ENCODE results near the gene SUMO3. TPM values are rescaled to one million over a fixed set of nuclear protein-coding genes. Genes with fewer than 3 reads are reported as not detected.

SUMO3 gene
- total and polyA plus RNA-seq, 2 donors (not counting 1 experiment from before 2014, with no cell fraction given), result 96.3 to 190 TPM

DNA sequence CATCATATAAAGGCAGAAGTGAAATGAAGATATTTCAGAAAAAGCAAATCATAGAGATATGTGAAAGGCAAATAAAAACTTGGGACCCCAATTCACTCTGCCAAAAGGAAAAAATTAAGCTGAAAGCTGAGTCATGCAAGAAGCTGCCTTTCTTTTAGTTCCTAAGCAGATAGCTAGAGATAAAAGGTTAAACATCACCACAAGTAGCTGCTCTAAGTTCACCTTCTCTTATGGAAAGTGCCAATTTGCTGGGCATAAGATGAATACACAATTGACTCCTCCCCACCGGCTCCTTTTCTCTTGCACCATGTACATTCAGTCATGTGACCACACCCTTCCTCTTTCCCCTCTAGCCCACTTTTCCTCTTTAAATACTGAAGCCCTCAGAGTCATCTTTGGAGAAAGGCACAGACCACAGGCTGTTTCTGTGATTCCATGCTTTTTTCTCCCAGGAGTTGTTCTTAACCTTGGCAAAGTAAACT lies 5.4 kb upstream of the SUMO3 start:
- Histone ChIP-seq H3K27me3 (ENCODE audit: control insufficient read depth, insufficient read depth, low read length) (peaks cover 2% of the 10 kb centered on the region), H3K4me1 (ENCODE audit: control insufficient read depth, extremely low read depth, insufficient read depth, low read length) (no peaks in the 10 kb centered on the region), H2AFZ (ENCODE audit: low read length) (no peak overlapping the region), H3K27ac (ENCODE audit: insufficient read depth, low read length) (no peak overlapping the region), H3K9ac (ENCODE audit: insufficient read depth, low read length) (no peak overlapping the region), H3K36me3 (ENCODE audit: control insufficient read depth, insufficient read depth, low read length) (no peaks in the 10 kb centered on the region), H4K20me1 (ENCODE audit: control insufficient read depth, extremely low read depth, insufficient read depth, low read length) (no peaks in the 10 kb centered on the region), H3K9me3 (ENCODE audit: control insufficient read depth, insufficient read depth, low read depth, low read length) (no peaks in the 10 kb centered on the region), H3K4me3 (replicated peaks in 1 of 4; ENCODE audit: control extremely low read depth in 1 of 4, insufficient read depth in 1 of 4, low read depth in 3 of 4, low read length in 4 of 4) (no peak overlapping the region), H3K4me2 (ENCODE audit: extremely low read depth, insufficient read depth, low read length) (no peak overlapping the region), H3K79me2 (ENCODE audit: control insufficient read depth, insufficient read depth, low read length) (no peaks in the 10 kb centered on the region)
- no peak for DNase-seq (ENCODE audit: low read depth in 2 of 2)
- no peak for TF ChIP-seq EZH2 (IDR thresholded peaks at IDR 0.05; ENCODE audit: low read length, missing control alignments)
- TF ChIP-seq, protein P1, sequence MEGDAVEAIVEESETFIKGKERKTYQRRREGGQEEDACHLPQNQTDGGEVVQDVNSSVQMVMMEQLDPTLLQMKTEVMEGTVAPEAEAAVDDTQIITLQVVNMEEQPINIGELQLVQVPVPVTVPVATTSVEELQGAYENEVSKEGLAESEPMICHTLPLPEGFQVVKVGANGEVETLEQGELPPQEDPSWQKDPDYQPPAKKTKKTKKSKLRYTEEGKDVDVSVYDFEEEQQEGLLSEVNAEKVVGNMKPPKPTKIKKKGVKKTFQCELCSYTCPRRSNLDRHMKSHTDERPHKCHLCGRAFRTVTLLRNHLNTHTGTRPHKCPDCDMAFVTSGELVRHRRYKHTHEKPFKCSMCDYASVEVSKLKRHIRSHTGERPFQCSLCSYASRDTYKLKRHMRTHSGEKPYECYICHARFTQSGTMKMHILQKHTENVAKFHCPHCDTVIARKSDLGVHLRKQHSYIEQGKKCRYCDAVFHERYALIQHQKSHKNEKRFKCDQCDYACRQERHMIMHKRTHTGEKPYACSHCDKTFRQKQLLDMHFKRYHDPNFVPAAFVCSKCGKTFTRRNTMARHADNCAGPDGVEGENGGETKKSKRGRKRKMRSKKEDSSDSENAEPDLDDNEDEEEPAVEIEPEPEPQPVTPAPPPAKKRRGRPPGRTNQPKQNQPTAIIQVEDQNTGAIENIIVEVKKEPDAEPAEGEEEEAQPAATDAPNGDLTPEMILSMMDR (conservative IDR thresholded peaks at IDR 0.05 in 1 of 2, IDR thresholded peaks at IDR 0.05 in 1 of 2; ENCODE audit: low read depth in 1 of 2, low read length in 2 of 2), result no peak

DNA sequence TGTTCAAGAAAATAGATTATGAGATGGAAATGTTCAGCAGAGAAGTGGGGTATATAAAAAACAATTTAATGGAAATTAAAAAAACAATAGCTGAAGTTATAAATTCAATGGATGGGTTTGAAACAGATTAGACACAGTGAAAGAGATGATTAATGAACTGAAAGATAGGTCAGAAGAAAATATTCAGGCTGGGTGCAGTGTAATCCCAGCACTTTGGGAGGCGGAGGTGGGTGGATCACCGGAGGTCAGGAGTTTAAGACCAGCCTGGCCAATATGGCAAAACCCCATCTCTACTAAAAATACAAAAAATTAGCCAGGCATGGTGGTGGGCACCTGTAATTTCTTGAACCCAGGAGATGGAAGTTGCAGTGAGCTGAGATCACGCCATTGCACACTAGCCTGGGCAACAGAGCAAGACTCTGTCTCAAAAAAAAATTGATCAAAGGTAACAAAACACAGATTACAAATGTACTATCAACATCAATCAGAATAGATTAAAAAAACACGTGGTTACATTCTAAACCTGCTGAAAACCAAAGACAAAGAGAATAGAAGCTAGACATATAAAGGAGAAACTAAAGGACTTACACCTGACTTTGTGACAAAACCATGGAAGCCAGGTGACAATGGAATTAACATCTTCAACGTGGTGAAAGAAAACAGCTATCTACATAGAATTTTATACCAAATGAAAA lies 4.8 kb upstream of the SUMO3 start:
- no peak for DNase-seq (ENCODE audit: low read depth in 2 of 2)
- Histone ChIP-seq H3K4me1 (ENCODE audit: control insufficient read depth, extremely low read depth, insufficient read depth, low read length) (no peaks in the 10 kb centered on the region), H3K27me3 (ENCODE audit: control insufficient read depth, insufficient read depth, low read length) (peaks cover 2% of the 10 kb centered on the region), H3K36me3 (ENCODE audit: control insufficient read depth, insufficient read depth, low read length) (no peaks in the 10 kb centered on the region), H3K4me2 (ENCODE audit: extremely low read depth, insufficient read depth, low read length) (no peak overlapping the region), H2AFZ (ENCODE audit: low read length) (no peak overlapping the region), H3K79me2 (ENCODE audit: control insufficient read depth, insufficient read depth, low read length) (no peaks in the 10 kb centered on the region), H3K4me3 (replicated peaks in 1 of 4; ENCODE audit: control extremely low read depth in 1 of 4, insufficient read depth in 1 of 4, low read depth in 3 of 4, low read length in 4 of 4) (no peak overlapping the region), H3K27ac (ENCODE audit: insufficient read depth, low read length) (no peak overlapping the region), H3K9ac (ENCODE audit: insufficient read depth, low read length) (no peak overlapping the region), H4K20me1 (ENCODE audit: control insufficient read depth, extremely low read depth, insufficient read depth, low read length) (no peaks in the 10 kb centered on the region), H3K9me3 (ENCODE audit: control insufficient read depth, insufficient read depth, low read depth, low read length) (no peaks in the 10 kb centered on the region)
- TF ChIP-seq EZH2 (IDR thresholded peaks at IDR 0.05; ENCODE audit: low read length, missing control alignments), result no peak
- TF ChIP-seq, protein P1 (conservative IDR thresholded peaks at IDR 0.05 in 1 of 2, IDR thresholded peaks at IDR 0.05 in 1 of 2; ENCODE audit: low read depth in 1 of 2, low read length in 2 of 2), result no peak

DNA sequence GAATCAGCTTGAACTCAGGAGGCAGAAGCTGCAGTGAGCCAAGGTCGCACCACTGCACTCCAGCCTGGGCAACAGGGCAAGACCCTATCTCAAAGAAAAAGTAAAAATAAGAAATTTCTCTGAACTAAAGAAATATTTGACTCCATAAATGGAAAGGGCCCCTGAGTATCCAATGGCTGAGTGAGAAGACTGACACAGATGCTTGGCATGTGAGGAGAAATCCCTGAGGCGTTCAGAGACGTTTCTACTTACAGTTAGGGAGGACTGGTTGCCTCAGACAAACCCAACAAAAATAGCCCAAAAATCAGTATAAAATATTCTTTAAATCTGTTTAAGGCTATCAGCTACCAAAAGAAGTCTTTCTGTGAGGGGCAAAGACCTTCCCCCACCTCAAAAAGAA lies 3.0 kb upstream of the SUMO3 start:
- Histone ChIP-seq H3K9me3 (ENCODE audit: control insufficient read depth, insufficient read depth, low read depth, low read length) (no peaks in the 10 kb centered on the region), H3K4me1 (ENCODE audit: control insufficient read depth, extremely low read depth, insufficient read depth, low read length) (peaks cover 3% of the 10 kb centered on the region), H4K20me1 (ENCODE audit: control insufficient read depth, extremely low read depth, insufficient read depth, low read length) (no peaks in the 10 kb centered on the region), H3K36me3 (ENCODE audit: control insufficient read depth, insufficient read depth, low read length) (no peaks in the 10 kb centered on the region), H3K4me2 (ENCODE audit: extremely low read depth, insufficient read depth, low read length) (no peak overlapping the region), H3K27ac (ENCODE audit: insufficient read depth, low read length) (no peak overlapping the region), H3K79me2 (ENCODE audit: control insufficient read depth, insufficient read depth, low read length) (peaks cover 13% of the 10 kb centered on the region), H2AFZ (ENCODE audit: low read length) (no peak overlapping the region), H3K27me3 (ENCODE audit: control insufficient read depth, insufficient read depth, low read length) (no peaks in the 10 kb centered on the region), H3K4me3 (replicated peaks in 1 of 4; ENCODE audit: control extremely low read depth in 1 of 4, insufficient read depth in 1 of 4, low read depth in 3 of 4, low read length in 4 of 4) (no peak overlapping the region), H3K9ac (ENCODE audit: insufficient read depth, low read length) (no peak overlapping the region)
- no peak for TF ChIP-seq EZH2 (IDR thresholded peaks at IDR 0.05; ENCODE audit: low read length, missing control alignments)
- TF ChIP-seq, protein P1 (conservative IDR thresholded peaks at IDR 0.05 in 1 of 2, IDR thresholded peaks at IDR 0.05 in 1 of 2; ENCODE audit: low read depth in 1 of 2, low read length in 2 of 2), result no peak
- peak; percentile 23 to 25 for DNase-seq (ENCODE audit: low read depth in 2 of 2)

All from fibroblast of lung (primary cell).